Liver (tissue), 9 donors: ENCODE data around the gene PRAF2. TPM values are rescaled to one million over a fixed set of nuclear protein-coding genes. Genes with fewer than 3 reads are reported as not detected.

ENCODE experiments used
- DNase-seq: peaks from one replicate; pipeline ENCODE4 v3.0.0-alpha.2; 2017; ENCODE audit warnings: low spot score
- H3K27ac ChIP-seq, 2 donors: one replicate each; pipeline ENCODE4 v1.7.0; 2013; ENCODE audit warnings: inconsistent platforms in 2 of 2, low read length in 2 of 2, control low read depth in 1 of 2, low read depth in 1 of 2, mild to moderate bottlenecking in 1 of 2
- H3K27me3 ChIP-seq, 4 donors: one replicate each; pipeline versions ENCODE4 v1.6.1 to v1.7.0; 2013; ENCODE audit warnings: low read length in 3 of 4, inconsistent platforms in 1 of 4, mild to moderate bottlenecking in 1 of 4, moderate library complexity in 1 of 4; ENCODE audit not compliant: control insufficient read depth in 4 of 4, insufficient read depth in 4 of 4
- H3K36me3 ChIP-seq, 4 donors: one replicate each; pipeline versions ENCODE4 v1.6.1 to v1.7.0; 2013; ENCODE audit warnings: low read length in 3 of 4, mild to moderate bottlenecking in 3 of 4, low read depth in 1 of 4, moderate library complexity in 1 of 4; ENCODE audit not compliant: control insufficient read depth in 4 of 4, insufficient read depth in 3 of 4
- H3K4me1 ChIP-seq, 4 donors: one replicate each; pipeline versions ENCODE4 v1.6.1 to v1.7.0; 2013; ENCODE audit warnings: low read length in 3 of 4, mild to moderate bottlenecking in 3 of 4, moderate library complexity in 1 of 4; ENCODE audit not compliant: control insufficient read depth in 4 of 4, insufficient read depth in 4 of 4
- H3K4me3 ChIP-seq, 3 donors: one replicate each; pipeline versions ENCODE4 v1.6.1 to v1.7.0; 2013; ENCODE audit warnings: low read length in 3 of 3, control low read depth in 1 of 3, low read depth in 1 of 3, mild to moderate bottlenecking in 1 of 3
- H3K9ac ChIP-seq, 2 donors: one replicate each; pipeline ENCODE4 v1.7.0; 2013; ENCODE audit warnings: low read length in 2 of 2, mild to moderate bottlenecking in 2 of 2, moderate library complexity in 2 of 2, control low read depth in 1 of 2, low read depth in 1 of 2
- H3K9me3 ChIP-seq, 4 donors: one replicate each; pipeline versions ENCODE4 v1.6.1 to v1.7.0; 2013; ENCODE audit warnings: low read length in 3 of 4; ENCODE audit not compliant: control insufficient read depth in 4 of 4
- EGR1 ChIP-seq, 2 donors: IDR thresholded peaks; 2 replicates each; pipeline ENCODE4 v1.6.1; 2016 to 2018; ENCODE audit warnings: antibody characterized with exemption in 2 of 2, low read depth in 2 of 2
- FOXA1 ChIP-seq: IDR thresholded peaks from 2 replicates; pipeline ENCODE4 v1.6.1; 2016; ENCODE audit warnings: antibody characterized with exemption
- FOXA2 ChIP-seq: IDR thresholded peaks from 2 replicates; pipeline ENCODE4 v1.6.1; 2016; ENCODE audit warnings: antibody characterized with exemption
- GABPA ChIP-seq, 2 donors: IDR thresholded peaks in 1 of 2; conservative IDR thresholded peaks in 1 of 2; 2 replicates each; pipeline ENCODE4 v1.6.1; 2016; ENCODE audit warnings: antibody characterized with exemption in 2 of 2, mild to moderate bottlenecking in 1 of 2, moderate library complexity in 1 of 2
- HNF4A ChIP-seq, 2 donors: conservative IDR thresholded peaks; 2 replicates each; pipeline ENCODE4 v1.6.1; 2016; ENCODE audit warnings: antibody characterized with exemption in 2 of 2, mild to moderate bottlenecking in 2 of 2
- HNF4G ChIP-seq: IDR thresholded peaks from 2 replicates; pipeline ENCODE4 v1.6.1; 2016; ENCODE audit warnings: antibody characterized with exemption
- JUND ChIP-seq, 2 donors: IDR thresholded peaks; 2 replicates each; pipeline ENCODE4 v1.6.1; 2016; ENCODE audit warnings: antibody characterized with exemption in 2 of 2
- NR2F2 ChIP-seq: IDR thresholded peaks from 2 replicates; pipeline ENCODE4 v1.6.1; 2016; ENCODE audit warnings: antibody characterized with exemption
- RAD21 ChIP-seq, 2 donors: IDR thresholded peaks; 2 replicates each; pipeline ENCODE4 v1.6.1; 2016; ENCODE audit warnings: antibody characterized with exemption in 2 of 2, mild to moderate bottlenecking in 2 of 2
- RXRA ChIP-seq, 2 donors: IDR thresholded peaks; 2 replicates each; pipeline ENCODE4 v1.6.1; 2017 to 2018; ENCODE audit warnings: antibody characterized with exemption in 2 of 2, mild to moderate bottlenecking in 1 of 2
- TAF1 ChIP-seq: conservative IDR thresholded peaks from 2 replicates; pipeline ENCODE4 v1.6.1; 2016; ENCODE audit warnings: antibody characterized with exemption, mild to moderate bottlenecking
- YY1 ChIP-seq: IDR thresholded peaks from 2 replicates; pipeline ENCODE4 v1.6.1; 2016; ENCODE audit warnings: antibody characterized with exemption, mild to moderate bottlenecking
- WGBS: extraction: QIAGEN DNeasy Blood & Tissue Kit; methylation state at CpG from one replicate; pipeline ENCODE4 v1.1.7; 2013; 5-methylcytosine and 5-hydroxymethylcytosine counted together
- polyA plus RNA-seq, 2 donors: library from polyadenylated mRNA; stranded (reverse) in 1 of 2; unstranded in 1 of 2; fragments of 200-250 nt in 1 of 2; fragments of >200 nt in 1 of 2; fragmentation: Nextera tagmentation in 1 of 2; extraction: Ambion mirVana in 1 of 2; gene quantifications; one replicate each; pipeline versions ENCODE4 v1.2.1 to v1.2.3, GENCODE V29; 2013 to 2015
- total RNA-seq, 2 donors: library from RNA; depleted of rRNA; stranded (reverse); fragments of >200 nt; gene quantifications; one replicate each; pipeline ENCODE4 v1.2.3, GENCODE V29; 2014
- TF ChIP-seq, protein P1 (sequence below): IDR thresholded peaks from 2 replicates; pipeline ENCODE4 v1.6.1; 2016; ENCODE audit warnings: antibody characterized with exemption
- TF ChIP-seq, protein P2 (sequence below): IDR thresholded peaks from 2 replicates; pipeline ENCODE4 v1.6.1; 2016; ENCODE audit warnings: antibody characterized with exemption
- TF ChIP-seq, protein P3 (sequence below): IDR thresholded peaks from 2 replicates; pipeline ENCODE4 v1.6.1; 2016; ENCODE audit warnings: antibody characterized with exemption, mild to moderate bottlenecking
- TF ChIP-seq, protein P4 (sequence below): IDR thresholded peaks from 2 replicates; pipeline ENCODE4 v1.6.1; 2016; ENCODE audit warnings: antibody characterized with exemption
- TF ChIP-seq, protein P5 (sequence below): fragments of 150-350 bp; IDR thresholded peaks from 2 replicates; pipeline ENCODE4 v1.5.1; 2017; ENCODE audit warnings: improper control_type of control experiment, low read depth, low read length; ENCODE audit not compliant: missing input control
- donor health status: healthy.
- donor health status: healthy.
- donor health status: healthy.
- donor health status: healthy.
- donor health status: healthy.

PRAF2 gene
- total and polyA plus RNA-seq, 4 donors, result 1.4 to 8.2 (median 3.9) TPM

DNA sequence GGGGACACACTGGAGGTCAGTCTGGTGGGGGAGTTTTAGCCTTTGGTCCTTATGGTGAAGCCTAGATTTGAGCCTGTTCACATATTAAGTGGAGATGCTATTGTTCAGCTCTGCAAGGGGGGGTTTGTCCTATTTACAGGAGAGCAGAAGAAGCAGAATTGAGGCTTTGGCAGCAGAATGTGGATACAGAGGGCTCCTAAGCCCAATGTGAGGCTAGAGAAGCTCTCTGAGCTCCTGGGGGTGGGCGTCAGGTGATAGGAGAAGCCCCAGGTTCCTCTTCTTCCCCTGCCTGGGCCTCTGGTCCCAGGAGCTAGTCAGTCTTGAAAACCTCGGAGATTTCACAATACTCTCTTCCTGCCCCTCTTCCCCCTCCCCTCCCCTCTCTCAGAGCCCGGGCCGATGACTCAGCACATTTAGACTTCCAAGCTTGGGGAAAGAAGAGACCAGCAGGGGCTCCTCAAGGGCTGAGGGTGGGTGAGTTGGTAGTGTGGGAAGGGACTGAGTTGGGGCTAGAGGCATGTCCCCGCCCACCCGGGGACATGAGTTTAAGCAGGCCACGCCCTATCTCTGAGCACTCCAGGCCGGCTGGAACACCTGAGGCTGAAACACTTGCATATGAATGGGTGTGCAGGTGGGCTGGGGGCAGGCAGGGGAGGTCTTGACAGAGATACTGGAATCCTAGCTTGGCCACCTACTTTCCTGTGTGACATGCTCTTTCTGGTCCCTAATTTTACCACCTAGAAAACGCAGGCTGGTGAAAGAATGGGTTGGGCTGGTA lies 34.0 kb downstream of the PRAF2 start:
- peak overlapping the region in 1 of 3 donors; percentile 28 for H3K4me3 ChIP-seq
- 11% methylated on average over 9 of the region's 9 CpGs for WGBS
- peak overlapping the region; percentile 77 to 96 for H3K27ac ChIP-seq
- H3K4me1 ChIP-seq, result peaks cover 5 to 24% (median 12%) of the 10 kb centered on the region in 4 donors
- peaks cover 5 to 14% (median 12%) of the 10 kb centered on the region in 4 donors for H3K36me3 ChIP-seq
- peak; percentile 56 for DNase-seq
- peak overlapping the region in 1 of 2 donors; percentile 62 for H3K9ac ChIP-seq
- no peaks in the 10 kb centered on the region for H3K9me3 ChIP-seq
- TF ChIP-seq, protein P1, sequence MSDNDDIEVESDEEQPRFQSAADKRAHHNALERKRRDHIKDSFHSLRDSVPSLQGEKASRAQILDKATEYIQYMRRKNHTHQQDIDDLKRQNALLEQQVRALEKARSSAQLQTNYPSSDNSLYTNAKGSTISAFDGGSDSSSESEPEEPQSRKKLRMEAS, result no peak
- TF ChIP-seq GABPA (IDR thresholded peaks at IDR 0.05 in 1 of 2, conservative IDR thresholded peaks at IDR 0.05 in 1 of 2) (no peak), NR2F2 (no peak), RAD21 (IDR thresholded peaks at IDR 0.05) (peak in 1 of 2 donors; percentile 33), EGR1 (IDR thresholded peaks at IDR 0.05; ENCODE audit: low read depth in 2 of 2) (no peak), JUND (IDR thresholded peaks at IDR 0.05) (peak in 1 of 2 donors; percentile 40), FOXA1 (no peak), HNF4A (conservative IDR thresholded peaks at IDR 0.05) (peak in 1 of 2 donors; percentile 10)
- TF ChIP-seq, protein P2, sequence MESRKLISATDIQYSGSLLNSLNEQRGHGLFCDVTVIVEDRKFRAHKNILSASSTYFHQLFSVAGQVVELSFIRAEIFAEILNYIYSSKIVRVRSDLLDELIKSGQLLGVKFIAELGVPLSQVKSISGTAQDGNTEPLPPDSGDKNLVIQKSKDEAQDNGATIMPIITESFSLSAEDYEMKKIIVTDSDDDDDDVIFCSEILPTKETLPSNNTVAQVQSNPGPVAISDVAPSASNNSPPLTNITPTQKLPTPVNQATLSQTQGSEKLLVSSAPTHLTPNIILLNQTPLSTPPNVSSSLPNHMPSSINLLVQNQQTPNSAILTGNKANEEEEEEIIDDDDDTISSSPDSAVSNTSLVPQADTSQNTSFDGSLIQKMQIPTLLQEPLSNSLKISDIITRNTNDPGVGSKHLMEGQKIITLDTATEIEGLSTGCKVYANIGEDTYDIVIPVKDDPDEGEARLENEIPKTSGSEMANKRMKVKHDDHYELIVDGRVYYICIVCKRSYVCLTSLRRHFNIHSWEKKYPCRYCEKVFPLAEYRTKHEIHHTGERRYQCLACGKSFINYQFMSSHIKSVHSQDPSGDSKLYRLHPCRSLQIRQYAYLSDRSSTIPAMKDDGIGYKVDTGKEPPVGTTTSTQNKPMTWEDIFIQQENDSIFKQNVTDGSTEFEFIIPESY, result no peak
- H3K27me3 ChIP-seq, result no peaks in the 10 kb centered on the region

DNA sequence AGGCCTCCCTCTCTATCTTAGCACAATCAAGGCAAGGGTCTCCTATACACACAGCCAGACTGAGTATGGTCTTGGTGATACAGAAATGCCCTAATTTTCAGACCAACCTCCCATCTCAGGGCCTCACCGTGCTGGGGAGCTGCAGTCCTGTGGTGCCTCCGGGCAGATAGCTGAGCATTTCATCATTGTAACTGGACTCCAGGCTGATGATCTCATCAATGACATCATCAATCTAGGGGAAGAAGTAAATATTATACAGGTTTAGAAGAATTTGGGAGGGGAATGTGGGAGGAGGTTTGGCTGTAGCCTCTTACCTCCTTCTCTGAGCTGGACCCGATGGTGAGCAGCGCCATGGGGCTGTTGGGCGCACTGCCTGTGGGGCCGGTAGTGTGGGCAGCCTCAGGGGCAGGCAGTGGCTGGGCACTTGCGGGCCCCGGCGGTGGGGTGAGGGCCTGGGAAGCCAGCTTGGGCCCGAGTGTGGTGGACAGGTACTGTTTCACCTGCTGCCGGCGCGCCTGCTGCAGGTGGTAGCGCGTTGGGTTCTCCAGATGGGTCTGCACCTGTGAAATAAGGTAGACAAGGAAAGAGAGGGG lies 35.8 kb downstream of the PRAF2 start:
- WGBS, result 94% methylated on average over 15 of the region's 15 CpGs
- peaks cover 15 to 25% (median 19%) of the 10 kb centered on the region in 4 donors for H3K36me3 ChIP-seq
- no peak for DNase-seq
- H3K9me3 ChIP-seq, result no peaks in the 10 kb centered on the region
- TF ChIP-seq HNF4A (conservative IDR thresholded peaks at IDR 0.05), result no peak
- TF ChIP-seq FOXA2, result no peak
- TF ChIP-seq RAD21 (IDR thresholded peaks at IDR 0.05), result no peak
- no peak for TF ChIP-seq RXRA (IDR thresholded peaks at IDR 0.05)
- no peak for TF ChIP-seq TAF1
- no peak for TF ChIP-seq YY1
- TF ChIP-seq, protein P3, sequence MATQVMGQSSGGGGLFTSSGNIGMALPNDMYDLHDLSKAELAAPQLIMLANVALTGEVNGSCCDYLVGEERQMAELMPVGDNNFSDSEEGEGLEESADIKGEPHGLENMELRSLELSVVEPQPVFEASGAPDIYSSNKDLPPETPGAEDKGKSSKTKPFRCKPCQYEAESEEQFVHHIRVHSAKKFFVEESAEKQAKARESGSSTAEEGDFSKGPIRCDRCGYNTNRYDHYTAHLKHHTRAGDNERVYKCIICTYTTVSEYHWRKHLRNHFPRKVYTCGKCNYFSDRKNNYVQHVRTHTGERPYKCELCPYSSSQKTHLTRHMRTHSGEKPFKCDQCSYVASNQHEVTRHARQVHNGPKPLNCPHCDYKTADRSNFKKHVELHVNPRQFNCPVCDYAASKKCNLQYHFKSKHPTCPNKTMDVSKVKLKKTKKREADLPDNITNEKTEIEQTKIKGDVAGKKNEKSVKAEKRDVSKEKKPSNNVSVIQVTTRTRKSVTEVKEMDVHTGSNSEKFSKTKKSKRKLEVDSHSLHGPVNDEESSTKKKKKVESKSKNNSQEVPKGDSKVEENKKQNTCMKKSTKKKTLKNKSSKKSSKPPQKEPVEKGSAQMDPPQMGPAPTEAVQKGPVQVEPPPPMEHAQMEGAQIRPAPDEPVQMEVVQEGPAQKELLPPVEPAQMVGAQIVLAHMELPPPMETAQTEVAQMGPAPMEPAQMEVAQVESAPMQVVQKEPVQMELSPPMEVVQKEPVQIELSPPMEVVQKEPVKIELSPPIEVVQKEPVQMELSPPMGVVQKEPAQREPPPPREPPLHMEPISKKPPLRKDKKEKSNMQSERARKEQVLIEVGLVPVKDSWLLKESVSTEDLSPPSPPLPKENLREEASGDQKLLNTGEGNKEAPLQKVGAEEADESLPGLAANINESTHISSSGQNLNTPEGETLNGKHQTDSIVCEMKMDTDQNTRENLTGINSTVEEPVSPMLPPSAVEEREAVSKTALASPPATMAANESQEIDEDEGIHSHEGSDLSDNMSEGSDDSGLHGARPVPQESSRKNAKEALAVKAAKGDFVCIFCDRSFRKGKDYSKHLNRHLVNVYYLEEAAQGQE, result no peak
- TF ChIP-seq NR2F2, result no peak
- TF ChIP-seq, protein P4, sequence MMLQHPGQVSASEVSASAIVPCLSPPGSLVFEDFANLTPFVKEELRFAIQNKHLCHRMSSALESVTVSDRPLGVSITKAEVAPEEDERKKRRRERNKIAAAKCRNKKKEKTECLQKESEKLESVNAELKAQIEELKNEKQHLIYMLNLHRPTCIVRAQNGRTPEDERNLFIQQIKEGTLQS, result no peak
- TF ChIP-seq, protein P5, sequence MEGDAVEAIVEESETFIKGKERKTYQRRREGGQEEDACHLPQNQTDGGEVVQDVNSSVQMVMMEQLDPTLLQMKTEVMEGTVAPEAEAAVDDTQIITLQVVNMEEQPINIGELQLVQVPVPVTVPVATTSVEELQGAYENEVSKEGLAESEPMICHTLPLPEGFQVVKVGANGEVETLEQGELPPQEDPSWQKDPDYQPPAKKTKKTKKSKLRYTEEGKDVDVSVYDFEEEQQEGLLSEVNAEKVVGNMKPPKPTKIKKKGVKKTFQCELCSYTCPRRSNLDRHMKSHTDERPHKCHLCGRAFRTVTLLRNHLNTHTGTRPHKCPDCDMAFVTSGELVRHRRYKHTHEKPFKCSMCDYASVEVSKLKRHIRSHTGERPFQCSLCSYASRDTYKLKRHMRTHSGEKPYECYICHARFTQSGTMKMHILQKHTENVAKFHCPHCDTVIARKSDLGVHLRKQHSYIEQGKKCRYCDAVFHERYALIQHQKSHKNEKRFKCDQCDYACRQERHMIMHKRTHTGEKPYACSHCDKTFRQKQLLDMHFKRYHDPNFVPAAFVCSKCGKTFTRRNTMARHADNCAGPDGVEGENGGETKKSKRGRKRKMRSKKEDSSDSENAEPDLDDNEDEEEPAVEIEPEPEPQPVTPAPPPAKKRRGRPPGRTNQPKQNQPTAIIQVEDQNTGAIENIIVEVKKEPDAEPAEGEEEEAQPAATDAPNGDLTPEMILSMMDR, result no peak
- TF ChIP-seq, protein P2, result no peak
- TF ChIP-seq EGR1 (IDR thresholded peaks at IDR 0.05; ENCODE audit: low read depth in 2 of 2), result no peak
- TF ChIP-seq, protein P1, result no peak
- TF ChIP-seq HNF4G, result no peak
- TF ChIP-seq JUND (IDR thresholded peaks at IDR 0.05), result no peak
- H3K9ac ChIP-seq, result no peak overlapping the region
- peak overlapping the region in 1 of 2 donors; percentile 47 for H3K27ac ChIP-seq
- H3K27me3 ChIP-seq, result no peaks in the 10 kb centered on the region
- H3K4me3 ChIP-seq, result no peak overlapping the region
- peaks cover 4 to 27% (median 9%) of the 10 kb centered on the region in 4 donors for H3K4me1 ChIP-seq
